ENCODE measurements around the gene MFSD11.
"Not testable (repeated sequence)": the region's sequence is repeated elsewhere in the genome, so short reads cannot be mapped to it uniquely, and the experiment has no call there.

MFSD11 gene

GRCh38 chr17:76696763-76697701, 40.9 kb upstream of the MFSD11 start:
- TF ChIP-seq CTCF (IDR thresholded peaks at IDR 0.05; ENCODE audit: low read depth, low read length) = no peak
- DNase-seq (ENCODE audit: extremely low read depth, low read depth) = no peak

- TF ChIP-seq CTCF (IDR thresholded peaks at IDR 0.05; ENCODE audit: low read depth, low read length) = no peak
- no peak for DNase-seq (ENCODE audit: extremely low read depth, low read depth)
These were observed 40.0 kb upstream of the MFSD11 start for GRCh38 chr17:76697702-76698465.

- DNase-seq (ENCODE audit: extremely low read depth, low read depth) = not testable (repeated sequence)
These were observed 39.4 kb upstream of the MFSD11 start for GRCh38 chr17:76698466-76698977.

GRCh38 chr17:76700270-76700616, 37.7 kb upstream of the MFSD11 start:
- DNase-seq (ENCODE audit: extremely low read depth, low read depth) = no peak
- no peak for TF ChIP-seq CTCF (IDR thresholded peaks at IDR 0.05; ENCODE audit: low read depth, low read length)

- peak; percentile 54 for DNase-seq (ENCODE audit: extremely low read depth, low read depth)
- no peak for TF ChIP-seq CTCF (IDR thresholded peaks at IDR 0.05; ENCODE audit: low read depth, low read length)
These were observed 37.1 kb upstream of the MFSD11 start for GRCh38 chr17:76700617-76701470.

GRCh38 chr17:76701471-76701967, 36.4 kb upstream of the MFSD11 start:
- TF ChIP-seq CTCF (IDR thresholded peaks at IDR 0.05; ENCODE audit: low read depth, low read length) = no peak
- no peak for DNase-seq (ENCODE audit: extremely low read depth, low read depth)

- no peak for TF ChIP-seq CTCF (IDR thresholded peaks at IDR 0.05; ENCODE audit: low read depth, low read length)
- no peak for DNase-seq (ENCODE audit: extremely low read depth, low read depth)
These were observed 35.8 kb upstream of the MFSD11 start for GRCh38 chr17:76702076-76702475.
